MM.1S (cell line): ENCODE results near the gene CERT1.

ENCODE experiments used
- DNase-seq: peaks from one replicate; pipeline ENCODE4 v3.0.0-alpha.2; 2015
- H2AFZ ChIP-seq: fragments of 300-600 bp; sonication (generic); 2 replicates; pipeline ENCODE4 v1.6.0; 2016; ENCODE audit warnings: antibody characterized with exemption, low read length
- H3F3A ChIP-seq: fragments of 300-600 bp; sonication (generic); 2 replicates; pipeline ENCODE4 v1.6.1; 2016; ENCODE audit warnings: mild to moderate bottlenecking, antibody characterized with exemption, low read length, moderate library complexity, mixed read lengths; ENCODE audit not compliant: insufficient read depth
- H3K27ac ChIP-seq: fragments of 300-600 bp; sonication (generic); 2 replicates; pipeline ENCODE4 v1.5.1; 2016; ENCODE audit warnings: mild to moderate bottlenecking, low read length
- H3K27me3 ChIP-seq: fragments of 300-600 bp; sonication (generic); replicated peaks from 2 replicates; pipeline ENCODE4 v1.6.0; 2016; ENCODE audit warnings: low read length; ENCODE audit not compliant: insufficient read depth
- H3K36me3 ChIP-seq: fragments of 300-600 bp; sonication (generic); replicated peaks from 2 replicates; pipeline ENCODE4 v1.6.1; 2016; ENCODE audit warnings: mild to moderate bottlenecking, low read length, mixed read lengths; ENCODE audit not compliant: insufficient read depth
- H3K4me1 ChIP-seq: fragments of 300-600 bp; sonication (generic); 2 replicates; pipeline ENCODE4 v1.6.1; 2016; ENCODE audit warnings: low read length, mixed read lengths
- H3K4me2 ChIP-seq: fragments of 300-600 bp; sonication (generic); 2 replicates; pipeline ENCODE4 v1.6.0; 2016; ENCODE audit warnings: low read depth, low read length
- H3K4me3 ChIP-seq: fragments of 300-600 bp; sonication (generic); 2 replicates; pipeline ENCODE4 v1.5.1; 2016; ENCODE audit warnings: low read length, mixed read lengths
- H3K79me2 ChIP-seq: fragments of 300-600 bp; sonication (generic); 2 replicates; pipeline ENCODE4 v1.6.1; 2016; ENCODE audit warnings: mixed run types, low read length, mixed read lengths
- H3K9ac ChIP-seq: fragments of 300-600 bp; sonication (generic); 2 replicates; pipeline ENCODE4 v1.6.1; 2016; ENCODE audit warnings: low read length, mixed read lengths
- H3K9me2 ChIP-seq: fragments of 300-600 bp; sonication (generic); replicated peaks from 2 replicates; pipeline ENCODE4 v1.6.1; 2016; ENCODE audit warnings: mild to moderate bottlenecking, low read length, mixed read lengths; ENCODE audit not compliant: insufficient read depth
- H3K9me3 ChIP-seq: fragments of 300-600 bp; sonication (generic); replicated peaks from 2 replicates; pipeline ENCODE4 v1.6.1; 2016; ENCODE audit warnings: mild to moderate bottlenecking, low read length, mixed read lengths; ENCODE audit not compliant: insufficient read depth
- H4K20me1 ChIP-seq: fragments of 300-600 bp; sonication (generic); 2 replicates; pipeline ENCODE4 v1.6.1; 2016; ENCODE audit warnings: mild to moderate bottlenecking, low read length, moderate library complexity, mixed read lengths; ENCODE audit not compliant: insufficient read depth
- EZH2 ChIP-seq: fragments of 300-600 bp; sonication (generic); optimal IDR thresholded peaks from 2 replicates; pipeline ENCODE3; 2017; ENCODE audit warnings: low read depth, mild to moderate bottlenecking, antibody characterized with exemption, low read length, mixed read lengths
- EZH2phosphoT487 ChIP-seq: fragments of 300-600 bp; sonication (generic); IDR thresholded peaks from 2 replicates; pipeline ENCODE4 v1.6.1; 2018; ENCODE audit warnings: antibody characterized with exemption, low read length
- TF ChIP-seq, protein P1 (sequence below): fragments of 300-600 bp; sonication (generic); IDR thresholded peaks from 2 replicates; pipeline ENCODE4 v1.5.1; 2016; ENCODE audit warnings: antibody characterized with exemption, low read length, mixed read lengths

Gene CERT1

DNA sequence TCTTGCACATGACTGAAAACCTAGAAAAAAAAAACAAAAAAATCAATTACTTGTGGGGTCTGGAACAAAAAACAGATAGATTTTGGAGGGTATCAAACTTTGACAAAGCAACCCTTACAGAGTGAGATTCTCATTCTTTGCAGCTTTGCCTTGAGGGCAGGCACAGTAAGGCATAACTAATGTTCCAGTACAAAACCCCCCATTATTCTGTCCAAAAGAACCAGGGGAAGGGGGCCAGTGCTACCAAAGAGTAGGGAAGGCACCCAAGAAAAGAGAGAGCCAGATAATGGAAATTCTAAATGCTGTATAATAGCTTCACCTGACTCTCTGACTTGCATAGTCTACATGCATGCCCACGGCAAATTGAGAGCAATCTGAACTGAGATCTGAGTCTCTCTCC, 13.2 kb upstream of the CERT1 start:
- no peak overlapping the region for H3K9ac ChIP-seq
- peaks cover 24% of the 10 kb centered on the region for H3K4me1 ChIP-seq
- H3K4me2 ChIP-seq = peak overlapping the region; percentile 35; the same call in 1 of the 2 replicates
- no peaks in the 10 kb centered on the region for H3K27me3 ChIP-seq
- H3K27ac ChIP-seq = peak overlapping the region; percentile 47; the same call in 1 of the 2 replicates
- DNase-seq = no peak
- H3K79me2 ChIP-seq = peaks cover 46% of the 10 kb centered on the region
- no peaks in the 10 kb centered on the region for H4K20me1 ChIP-seq
- H3K36me3 ChIP-seq = no peaks in the 10 kb centered on the region; the same call in 1 of the 2 replicates
- peaks cover 11% of the 10 kb centered on the region for H3F3A ChIP-seq
- H3K9me2 ChIP-seq = no peaks in the 10 kb centered on the region
- TF ChIP-seq EZH2 = no peak
- TF ChIP-seq, protein P1, sequence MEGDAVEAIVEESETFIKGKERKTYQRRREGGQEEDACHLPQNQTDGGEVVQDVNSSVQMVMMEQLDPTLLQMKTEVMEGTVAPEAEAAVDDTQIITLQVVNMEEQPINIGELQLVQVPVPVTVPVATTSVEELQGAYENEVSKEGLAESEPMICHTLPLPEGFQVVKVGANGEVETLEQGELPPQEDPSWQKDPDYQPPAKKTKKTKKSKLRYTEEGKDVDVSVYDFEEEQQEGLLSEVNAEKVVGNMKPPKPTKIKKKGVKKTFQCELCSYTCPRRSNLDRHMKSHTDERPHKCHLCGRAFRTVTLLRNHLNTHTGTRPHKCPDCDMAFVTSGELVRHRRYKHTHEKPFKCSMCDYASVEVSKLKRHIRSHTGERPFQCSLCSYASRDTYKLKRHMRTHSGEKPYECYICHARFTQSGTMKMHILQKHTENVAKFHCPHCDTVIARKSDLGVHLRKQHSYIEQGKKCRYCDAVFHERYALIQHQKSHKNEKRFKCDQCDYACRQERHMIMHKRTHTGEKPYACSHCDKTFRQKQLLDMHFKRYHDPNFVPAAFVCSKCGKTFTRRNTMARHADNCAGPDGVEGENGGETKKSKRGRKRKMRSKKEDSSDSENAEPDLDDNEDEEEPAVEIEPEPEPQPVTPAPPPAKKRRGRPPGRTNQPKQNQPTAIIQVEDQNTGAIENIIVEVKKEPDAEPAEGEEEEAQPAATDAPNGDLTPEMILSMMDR = no peak
- TF ChIP-seq EZH2phosphoT487 = no peak
- no peak overlapping the region for H3K4me3 ChIP-seq
- H2AFZ ChIP-seq = no peak overlapping the region
- no peaks in the 10 kb centered on the region for H3K9me3 ChIP-seq

DNA sequence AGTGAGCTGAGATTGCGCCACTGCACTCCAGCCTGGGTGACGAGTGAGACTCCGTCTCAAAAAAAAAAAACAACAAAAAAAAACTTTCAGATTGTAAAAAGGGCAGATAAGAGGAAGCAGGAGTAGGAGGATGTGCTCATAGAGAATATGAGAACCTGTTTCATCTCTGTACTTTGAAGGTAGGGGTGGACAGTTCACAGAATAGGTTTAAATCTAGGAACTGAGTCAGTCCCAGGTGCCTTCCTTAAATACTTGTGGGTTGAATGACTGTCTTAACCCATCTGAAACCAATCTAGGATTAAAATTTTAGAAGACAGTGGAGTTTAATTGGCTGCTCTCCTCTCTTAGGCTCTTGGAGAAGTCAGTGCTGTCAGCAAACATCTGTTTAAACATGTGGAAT, 12.6 kb upstream of the CERT1 start:
- H3K79me2 ChIP-seq = peaks cover 51% of the 10 kb centered on the region
- H3K9me2 ChIP-seq = no peaks in the 10 kb centered on the region
- H3K27ac ChIP-seq = peak overlapping the region; percentile 47; the same call in 1 of the 2 replicates
- peak; percentile 38 for DNase-seq
- TF ChIP-seq EZH2phosphoT487 (no peak), EZH2 (no peak)
- TF ChIP-seq, protein P1 = no peak
- peaks cover 11% of the 10 kb centered on the region for H3F3A ChIP-seq
- H2AFZ ChIP-seq = no peak overlapping the region
- no peak overlapping the region; the same call in 1 of the 2 replicates for H3K4me3 ChIP-seq
- no peaks in the 10 kb centered on the region; the same call in 1 of the 2 replicates for H3K36me3 ChIP-seq
- no peak overlapping the region for H3K9ac ChIP-seq
- no peaks in the 10 kb centered on the region for H3K9me3 ChIP-seq
- no peaks in the 10 kb centered on the region for H4K20me1 ChIP-seq
- no peaks in the 10 kb centered on the region for H3K27me3 ChIP-seq
- peak overlapping the region; percentile 35; the same call in 1 of the 2 replicates for H3K4me2 ChIP-seq
- peaks cover 24% of the 10 kb centered on the region for H3K4me1 ChIP-seq

DNA sequence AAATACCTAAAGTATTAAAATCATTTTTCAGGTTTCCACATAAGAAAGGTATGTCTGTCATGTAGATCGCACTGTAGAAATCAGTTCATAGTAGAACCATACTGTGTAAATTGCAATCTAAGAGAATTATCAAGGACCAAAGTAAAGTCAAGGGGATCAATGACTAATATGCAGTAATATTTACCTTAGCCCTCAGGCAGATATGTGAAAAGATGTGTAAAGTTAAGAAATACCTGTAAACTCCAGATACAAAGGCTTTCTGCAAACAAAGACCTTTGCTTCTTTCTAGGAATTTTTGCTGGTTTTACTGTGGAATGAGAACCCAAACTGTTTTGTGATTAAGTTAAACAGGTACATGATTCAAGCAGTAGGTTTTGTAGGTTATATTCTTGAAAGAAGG, 11.8 kb upstream of the CERT1 start:
- Histone ChIP-seq H3K79me2 (peaks cover 58% of the 10 kb centered on the region), H4K20me1 (no peaks in the 10 kb centered on the region), H3K27me3 (no peaks in the 10 kb centered on the region), H3K9me2 (no peaks in the 10 kb centered on the region), H3K9me3 (no peaks in the 10 kb centered on the region), H3K4me3 (peak overlapping the region; percentile 4; the same call in 1 of the 2 replicates), H3F3A (peaks cover 11% of the 10 kb centered on the region), H3K4me1 (peaks cover 24% of the 10 kb centered on the region), H3K4me2 (peak overlapping the region; percentile 10; the same call in 1 of the 2 replicates), H3K27ac (peak overlapping the region; percentile 47; the same call in 1 of the 2 replicates), H3K36me3 (no peaks in the 10 kb centered on the region; the same call in 1 of the 2 replicates), H3K9ac (no peak overlapping the region), H2AFZ (no peak overlapping the region)
- DNase-seq = no peak
- TF ChIP-seq, protein P1 = no peak
- TF ChIP-seq EZH2 (no peak), EZH2phosphoT487 (no peak)
